B cell (primary cell): ENCODE results near the gene TNIK. TPM values are rescaled to one million over a fixed set of nuclear protein-coding genes. Genes with fewer than 3 reads are reported as not detected.

Experiments used
- ATAC-seq: fragments of 200-7000 bp; cut with Tn5 transposase; one replicate; pipeline ENCODE4 v1.10.0; 2021; ENCODE audit warnings: low read depth, mild to moderate bottlenecking, moderate number of reproducible peaks, moderate library complexity
- CTCF ChIA-PET: fragments of 350-600 bp; sonication (Branson Sonifier 250); formaldehyde crosslinking; loops from one replicate; lab custom pipeline; 2021; ENCODE audit warnings: antibody characterized with exemption, inconsistent platforms; lab: Charles Lee
- POLR2A ChIA-PET: fragments of 350-600 bp; sonication (Branson Sonifier 250); formaldehyde crosslinking; loops from one replicate; lab custom pipeline; 2021; ENCODE audit warnings: antibody characterized with exemption; lab: Charles Lee
- DNase-seq: peaks from one replicate; pipeline ENCODE4 v3.0.0; 2013
- H2AFZ ChIP-seq: 2 replicates; pipeline ENCODE4 v1.6.1; 2012; ENCODE audit warnings: mild to moderate bottlenecking, low read depth, low read length; ENCODE audit not compliant: insufficient read depth, poor library complexity, severe bottlenecking
- H3K27ac ChIP-seq, 2 donors: 1 replicate in 1 of 2; 2 replicates in 1 of 2; pipeline ENCODE4 v1.5.1; 2012 to 2013; ENCODE audit warnings: low read length in 2 of 2, mild to moderate bottlenecking in 2 of 2, moderate library complexity in 1 of 2
- H3K27me3 ChIP-seq, 4 experiments: fragments of 200-600 bp in 1 of 4; sonication (generic) in 1 of 4; replicated peaks in 1 of 4; 1 replicate in 2 of 4; 2 replicates in 2 of 4; pipeline versions ENCODE4 v1.6.1 to v1.7.0; 2013 to 2016; ENCODE audit warnings: low read length in 3 of 4, mild to moderate bottlenecking in 2 of 4, mixed read lengths in 1 of 4, moderate library complexity in 1 of 4; ENCODE audit not compliant: insufficient read depth in 4 of 4, control insufficient read depth in 3 of 4; ENCODE audit errors: control extremely low read depth in 1 of 4
- H3K36me3 ChIP-seq, 2 experiments: replicated peaks in 1 of 2; 1 replicate in 1 of 2; 2 replicates in 1 of 2; pipeline versions ENCODE4 v1.6.1 to v1.7.1; 2013; ENCODE audit warnings: low read length in 1 of 2; ENCODE audit not compliant: insufficient read depth in 2 of 2, control insufficient read depth in 1 of 2; ENCODE audit errors: control extremely low read depth in 1 of 2, extremely low read depth in 1 of 2
- H3K4me1 ChIP-seq, 2 donors: fragments of 200-600 bp in 1 of 2; sonication (generic) in 1 of 2; 1 replicate in 1 of 2; 2 replicates in 1 of 2; pipeline versions ENCODE4 v1.5.1 to v1.6.1; 2013 to 2017; ENCODE audit warnings: low read length in 2 of 2; ENCODE audit not compliant: control insufficient read depth in 2 of 2, insufficient read depth in 2 of 2
- H3K4me2 ChIP-seq: replicated peaks from 2 replicates; pipeline ENCODE3; 2012; ENCODE audit warnings: mild to moderate bottlenecking, low read depth, low read length; ENCODE audit not compliant: poor library complexity, severe bottlenecking
- H3K4me3 ChIP-seq, 5 experiments: fragments of 200-600 bp in 1 of 5; sonication (generic) in 1 of 5; 1 replicate in 3 of 5; 2 replicates in 2 of 5; pipeline versions ENCODE4 v1.5.1 to v1.7.0; 2011 to 2016; ENCODE audit warnings: low read length in 4 of 5, mild to moderate bottlenecking in 4 of 5, low read depth in 2 of 5, control low read depth in 1 of 5, moderate library complexity in 1 of 5; ENCODE audit not compliant: insufficient read depth in 1 of 5; ENCODE audit errors: control extremely low read depth in 1 of 5, extremely low read depth in 1 of 5
- H3K79me2 ChIP-seq: fragments of 200-600 bp; sonication (generic); one replicate; pipeline ENCODE4 v1.6.0; 2016; ENCODE audit warnings: low read length; ENCODE audit not compliant: control insufficient read depth, insufficient read depth
- H3K9ac ChIP-seq: fragments of 200-600 bp; sonication (generic); 2 replicates; pipeline ENCODE4 v1.6.1; 2017; ENCODE audit warnings: mild to moderate bottlenecking, low read length, moderate library complexity
- H3K9me3 ChIP-seq, 3 donors: one replicate each; pipeline versions ENCODE4 v1.6.1 to v1.7.1; 2013; ENCODE audit warnings: low read length in 2 of 3; ENCODE audit not compliant: control insufficient read depth in 2 of 3, insufficient read depth in 1 of 3; ENCODE audit errors: control extremely low read depth in 1 of 3
- H4K20me1 ChIP-seq: 2 replicates; pipeline ENCODE4 v1.6.0; 2012; ENCODE audit warnings: mild to moderate bottlenecking, low read length; ENCODE audit not compliant: insufficient read depth, control insufficient read depth, poor library complexity, severe bottlenecking
- H3K27ac Mint-ChIP-seq: one replicate; pipeline ENCODE4 v1.8.0; 2021; ENCODE audit warnings: mixed read lengths
- H3K27me3 Mint-ChIP-seq: one replicate; pipeline ENCODE4 v1.8.0; 2021; ENCODE audit warnings: mixed read lengths
- H3K4me1 Mint-ChIP-seq: one replicate; pipeline ENCODE4 v1.8.0; 2021; ENCODE audit warnings: mixed read lengths
- H3K4me3 Mint-ChIP-seq: one replicate; pipeline ENCODE4 v1.8.0; 2021; ENCODE audit warnings: mixed read lengths
- H3K9me3 Mint-ChIP-seq: one replicate; pipeline ENCODE4 v1.8.0; 2022; ENCODE audit warnings: mixed read lengths; ENCODE audit not compliant: insufficient read depth
- CTCF ChIP-seq: fragments of 200-600 bp; IDR thresholded peaks from one replicate; pipeline ENCODE4 v1.8.0; 2022; ENCODE audit warnings: antibody characterized with exemption, mild to moderate bottlenecking
- EZH2 ChIP-seq: IDR thresholded peaks from 2 replicates; pipeline ENCODE4 v1.6.1; 2012; ENCODE audit warnings: borderline replicate concordance, low read depth, mild to moderate bottlenecking, moderate library complexity, low read length; ENCODE audit not compliant: insufficient read depth, poor library complexity, severe bottlenecking
- WGBS: methylation state at CpG from one replicate; pipeline ENCODE4 v1.1.5; 2013; ENCODE audit warnings: missing lambda C conversion rate; ENCODE audit not compliant: insufficient coverage; 5-methylcytosine and 5-hydroxymethylcytosine counted together
- intact Hi-C: fragments of 100-400 bp; cut with micrococcal nuclease; formaldehyde crosslinking; loops from one replicate; pipeline ENCODE4 v1.10.0; 2022
- polyA plus RNA-seq: library from polyadenylated mRNA; depleted of rRNA; stranded (reverse); fragments of >200 nt; gene quantifications from 2 replicates; pipeline ENCODE4 v1.2.3, GENCODE V29; 2012
- total RNA-seq, 2 donors: library from RNA; stranded (reverse); fragments of 120-200 nt in 1 of 2; gene quantifications; 1 replicate in 1 of 2; 2 replicates in 1 of 2; pipeline versions ENCODE4 v1.2.3 to v1.2.4, GENCODE V29; 2013 to 2022

The TNIK gene
- total and polyA plus RNA-seq, 2 donors (not counting 1 experiment from before 2014, with no cell fraction given), result 0.66 to 7.7 TPM

- Histone ChIP-seq H3K27ac (no peak overlapping the region), H3K4me1 (peaks cover 0 to 3% of the 10 kb centered on the region in 2 donors), H2AFZ (no peak overlapping the region), H3K27me3 (peaks cover 0 to 2% (median 0%) of the 10 kb centered on the region in 4 experiments), H3K9me3 (no peaks in the 10 kb centered on the region), H3K79me2 (no peaks in the 10 kb centered on the region), H3K9ac (no peak overlapping the region), H3K36me3 (no peaks in the 10 kb centered on the region), H4K20me1 (no peaks in the 10 kb centered on the region), H3K4me3 (no peak overlapping the region), H3K4me2 (no peak overlapping the region)
- intact Hi-C loops, result no loop called here
- no peak for TF ChIP-seq EZH2
- no peak for TF ChIP-seq CTCF
- ChIA-PET POLR2A (no interaction called here), CTCF (no interaction called here)
- Mint-ChIP-seq H3K4me3 (no peak overlapping the region), H3K27ac (no peak overlapping the region), H3K9me3 (no peaks in the 10 kb centered on the region), H3K27me3 (no peaks in the 10 kb centered on the region), H3K4me1 (peaks cover 1% of the 10 kb centered on the region)
- no CpG with 5 or more reads among the region's 3 CpGs for WGBS
- DNase-seq, result no peak
- no peak for ATAC-seq
These were observed 198.7 kb downstream of the TNIK start for GRCh38 chr3:171261487-171261886.

GRCh38 chr3:171260899-171261298 lies 199.3 kb downstream of the TNIK start:
- H3K79me2 ChIP-seq, result no peaks in the 10 kb centered on the region
- H3K4me1 ChIP-seq, result peaks cover 3 to 4% of the 10 kb centered on the region in 2 donors
- no peaks in the 10 kb centered on the region for H4K20me1 ChIP-seq
- CTCF ChIA-PET, result no interaction called here
- no peak overlapping the region for H3K27ac Mint-ChIP-seq
- no peaks in the 10 kb centered on the region for H3K27me3 Mint-ChIP-seq
- POLR2A ChIA-PET, result no interaction called here
- H3K27me3 ChIP-seq, result peaks cover 0 to 2% (median 0%) of the 10 kb centered on the region in 4 experiments
- intact Hi-C loops, result no loop called here
- no peak overlapping the region for H3K9ac ChIP-seq
- H3K4me1 Mint-ChIP-seq, result peaks cover 4% of the 10 kb centered on the region
- ATAC-seq (no peak), DNase-seq (no peak)
- no peaks in the 10 kb centered on the region for H3K9me3 ChIP-seq
- H3K27ac ChIP-seq, result no peak overlapping the region
- TF ChIP-seq CTCF (no peak), EZH2 (no peak)
- H3K4me3 ChIP-seq, result no peak overlapping the region
- H3K36me3 ChIP-seq, result no peaks in the 10 kb centered on the region
- WGBS, result 100% methylated on average over 1 of the region's 3 CpGs
- no peak overlapping the region for H2AFZ ChIP-seq
- H3K4me2 ChIP-seq, result no peak overlapping the region
- H3K9me3 Mint-ChIP-seq, result no peaks in the 10 kb centered on the region
- H3K4me3 Mint-ChIP-seq, result no peak overlapping the region
